ENCODE data around the gene KRT13. TPM values are rescaled to one million over a fixed set of nuclear protein-coding genes. Genes with fewer than 3 reads are reported as not detected.
A peak's percentile ranks its signal among the peaks of the same experiment; 100 is the strongest.

The KRT13 gene
- total and polyA plus RNA-seq, 9 of the 15 experiments (the other 6 are each of a cell fraction or from before 2014, with no cell fraction given) = 0.11 to 1.1 (median 0.24) TPM; not detected in 3

- no peak for TF ChIP-seq CHD7 (IDR thresholded peaks at IDR 0.05; ENCODE audit: low read depth, low read length)
- no peak for TF ChIP-seq ZNF644 (tag; IDR thresholded peaks at IDR 0.05; ENCODE audit: low read depth)
- no peak for TF ChIP-seq ZBTB1 (CRISPR knock-in tag; IDR thresholded peaks at IDR 0.05; ENCODE audit: borderline replicate concordance, low read depth)
- no peak for TF ChIP-seq ZFP36 (IDR thresholded peaks at IDR 0.05; ENCODE audit: low read depth, low read length, partially characterized antibody)
- no peak for TF ChIP-seq RBBP5 (IDR thresholded peaks at IDR 0.05; ENCODE audit: borderline replicate concordance, insufficient read depth, low read length, poor library complexity, severe bottlenecking)
- 0 out of 2 replicates have a peak, but pooled peaks have one; percentile 16 for TF ChIP-seq HMBOX1 (IDR thresholded peaks at IDR 0.05)
- TF ChIP-seq HDAC2 (IDR thresholded peaks at IDR 0.05) = peak; percentile 79
- TF ChIP-seq RBFOX2 (IDR thresholded peaks at IDR 0.05; ENCODE audit: low read depth, low read length) = peak; percentile 50
- TF ChIP-seq TAF9B (IDR thresholded peaks at IDR 0.05; ENCODE audit: partially characterized antibody) = no peak
- no peak for TF ChIP-seq HINFP (tag; conservative IDR thresholded peaks at IDR 0.05; ENCODE audit: low read depth)
- TF ChIP-seq PHF21A (IDR thresholded peaks at IDR 0.05; ENCODE audit: borderline replicate concordance, low read depth) = peak; percentile 39; the same call in 1 of the 2 replicates
- TF ChIP-seq HDAC8 (tag; IDR thresholded peaks at IDR 0.05) = no peak
- peak in 1 of 2 experiments; percentile 27; a peak in 1 of 4 replicates for TF ChIP-seq HDAC1 (IDR thresholded peaks at IDR 0.05)
Measured at GRCh38 chr17:41521574-41522261, 16.3 kb upstream of the KRT13 start (continued).
